ENCODE measurements around the gene DOCK1.

DOCK1 gene

GRCh38 chr10:127426746-127427145, 521.5 kb downstream of the DOCK1 start:
- H4K5ac ChIP-seq (ENCODE audit: low read length) = no peak overlapping the region
- no peak overlapping the region for H3K4ac ChIP-seq (ENCODE audit: low read depth, low read length)
- H2BK5ac ChIP-seq (ENCODE audit: low read length) = no peak overlapping the region
- WGBS (ENCODE audit: extremely low coverage, insufficient coverage, low lambda C conversion rate) = no CpG with 5 or more reads among the region's 4 CpGs
- no peak overlapping the region for H3K4me3 ChIP-seq (ENCODE audit: low read length)
- H3K4me1 ChIP-seq (ENCODE audit: control insufficient read depth, low read depth, low read length) = no peaks in the 10 kb centered on the region
- no peak overlapping the region for H4K8ac ChIP-seq (ENCODE audit: low read depth, low read length)
- no peak overlapping the region for H3K27ac ChIP-seq (ENCODE audit: low read depth, low read length)
- H3K18ac ChIP-seq (ENCODE audit: low read length) = no peak overlapping the region
- no peak overlapping the region for H2BK120ac ChIP-seq (ENCODE audit: low read depth, low read length)
- H3K56ac ChIP-seq (ENCODE audit: low read length) = no peak overlapping the region
- no peak overlapping the region for H2AK5ac ChIP-seq (ENCODE audit: low read length)
- H3K23ac ChIP-seq (ENCODE audit: low read length) = no peak overlapping the region
- no peak overlapping the region for H3K4me2 ChIP-seq (ENCODE audit: low read length)
- no peaks in the 10 kb centered on the region for H3K27me3 ChIP-seq (ENCODE audit: insufficient read depth, low read length, poor library complexity)
- H3K36me3 ChIP-seq (ENCODE audit: control insufficient read depth, insufficient read depth, low read length) = no peaks in the 10 kb centered on the region
- H3K9ac ChIP-seq (ENCODE audit: low read length) = no peak overlapping the region
- no peaks in the 10 kb centered on the region for H3K79me2 ChIP-seq (ENCODE audit: control insufficient read depth, insufficient read depth, low read length)
- H3K79me1 ChIP-seq (ENCODE audit: low read length) = no peaks in the 10 kb centered on the region
- H2BK15ac ChIP-seq (replicated peaks; ENCODE audit: low read depth) = no peak overlapping the region
- DNase-seq = no peak

GRCh38 chr10:127427926-127428325, 522.7 kb downstream of the DOCK1 start:
- Histone ChIP-seq H3K4me2 (ENCODE audit: low read length) (no peak overlapping the region), H3K4ac (ENCODE audit: low read depth, low read length) (no peak overlapping the region), H3K27ac (ENCODE audit: low read depth, low read length) (no peak overlapping the region), H4K8ac (ENCODE audit: low read depth, low read length) (no peak overlapping the region), H3K36me3 (ENCODE audit: control insufficient read depth, insufficient read depth, low read length) (no peaks in the 10 kb centered on the region), H3K4me1 (ENCODE audit: control insufficient read depth, low read depth, low read length) (no peaks in the 10 kb centered on the region), H3K27me3 (ENCODE audit: insufficient read depth, low read length, poor library complexity) (no peaks in the 10 kb centered on the region), H3K79me1 (ENCODE audit: low read length) (no peaks in the 10 kb centered on the region), H4K5ac (ENCODE audit: low read length) (no peak overlapping the region), H2BK5ac (ENCODE audit: low read length) (no peak overlapping the region), H3K4me3 (ENCODE audit: low read length) (no peak overlapping the region), H3K18ac (ENCODE audit: low read length) (no peak overlapping the region), H3K9ac (ENCODE audit: low read length) (no peak overlapping the region), H3K23ac (ENCODE audit: low read length) (no peak overlapping the region), H3K56ac (ENCODE audit: low read length) (no peak overlapping the region), H2BK15ac (replicated peaks; ENCODE audit: low read depth) (no peak overlapping the region), H3K79me2 (ENCODE audit: control insufficient read depth, insufficient read depth, low read length) (no peaks in the 10 kb centered on the region), H2AK5ac (ENCODE audit: low read length) (no peak overlapping the region), H2BK120ac (ENCODE audit: low read depth, low read length) (no peak overlapping the region)
- WGBS (ENCODE audit: extremely low coverage, insufficient coverage, low lambda C conversion rate) = no CpG with 5 or more reads among the region's 6 CpGs
- no peak for DNase-seq

GRCh38 chr10:127428385-127428980, 523.3 kb downstream of the DOCK1 start:
- Histone ChIP-seq H4K5ac (ENCODE audit: low read length) (no peak overlapping the region), H4K8ac (ENCODE audit: low read depth, low read length) (no peak overlapping the region), H3K27ac (ENCODE audit: low read depth, low read length) (no peak overlapping the region), H2BK120ac (ENCODE audit: low read depth, low read length) (no peak overlapping the region), H3K27me3 (ENCODE audit: insufficient read depth, low read length, poor library complexity) (no peaks in the 10 kb centered on the region), H2BK15ac (replicated peaks; ENCODE audit: low read depth) (no peak overlapping the region), H3K36me3 (ENCODE audit: control insufficient read depth, insufficient read depth, low read length) (no peaks in the 10 kb centered on the region), H3K79me2 (ENCODE audit: control insufficient read depth, insufficient read depth, low read length) (no peaks in the 10 kb centered on the region), H2AK5ac (ENCODE audit: low read length) (no peak overlapping the region), H3K4me3 (ENCODE audit: low read length) (no peak overlapping the region), H3K23ac (ENCODE audit: low read length) (no peak overlapping the region), H3K18ac (ENCODE audit: low read length) (no peak overlapping the region), H3K79me1 (ENCODE audit: low read length) (no peaks in the 10 kb centered on the region), H3K56ac (ENCODE audit: low read length) (no peak overlapping the region), H3K4me2 (ENCODE audit: low read length) (no peak overlapping the region), H3K4me1 (ENCODE audit: control insufficient read depth, low read depth, low read length) (no peaks in the 10 kb centered on the region), H2BK5ac (ENCODE audit: low read length) (no peak overlapping the region), H3K4ac (ENCODE audit: low read depth, low read length) (no peak overlapping the region), H3K9ac (ENCODE audit: low read length) (no peak overlapping the region)
- no peak for DNase-seq
- WGBS (ENCODE audit: extremely low coverage, insufficient coverage, low lambda C conversion rate) = no CpG with 5 or more reads among the region's 18 CpGs

GRCh38 chr10:127429601-127430312, 524.5 kb downstream of the DOCK1 start:
- Histone ChIP-seq H3K23ac (ENCODE audit: low read length) (no peak overlapping the region), H2BK5ac (ENCODE audit: low read length) (no peak overlapping the region), H3K4me1 (ENCODE audit: control insufficient read depth, low read depth, low read length) (no peaks in the 10 kb centered on the region), H3K36me3 (ENCODE audit: control insufficient read depth, insufficient read depth, low read length) (no peaks in the 10 kb centered on the region), H3K79me2 (ENCODE audit: control insufficient read depth, insufficient read depth, low read length) (no peaks in the 10 kb centered on the region), H3K4me2 (ENCODE audit: low read length) (no peak overlapping the region), H3K79me1 (ENCODE audit: low read length) (no peaks in the 10 kb centered on the region), H2AK5ac (ENCODE audit: low read length) (no peak overlapping the region), H4K5ac (ENCODE audit: low read length) (no peak overlapping the region), H3K9ac (ENCODE audit: low read length) (no peak overlapping the region), H3K4me3 (ENCODE audit: low read length) (no peak overlapping the region), H4K8ac (ENCODE audit: low read depth, low read length) (no peak overlapping the region), H3K27me3 (ENCODE audit: insufficient read depth, low read length, poor library complexity) (no peaks in the 10 kb centered on the region), H2BK120ac (ENCODE audit: low read depth, low read length) (no peak overlapping the region), H3K56ac (ENCODE audit: low read length) (no peak overlapping the region), H3K27ac (ENCODE audit: low read depth, low read length) (no peak overlapping the region), H2BK15ac (replicated peaks; ENCODE audit: low read depth) (no peak overlapping the region), H3K4ac (ENCODE audit: low read depth, low read length) (no peak overlapping the region), H3K18ac (ENCODE audit: low read length) (no peak overlapping the region)
- no peak for DNase-seq
- no CpG with 5 or more reads among the region's 19 CpGs for WGBS (ENCODE audit: extremely low coverage, insufficient coverage, low lambda C conversion rate)

- Histone ChIP-seq H2BK5ac (ENCODE audit: low read length) (no peak overlapping the region), H3K79me2 (ENCODE audit: control insufficient read depth, insufficient read depth, low read length) (no peaks in the 10 kb centered on the region), H3K23ac (ENCODE audit: low read length) (no peak overlapping the region), H3K4me1 (ENCODE audit: control insufficient read depth, low read depth, low read length) (no peaks in the 10 kb centered on the region), H3K4me3 (ENCODE audit: low read length) (no peak overlapping the region), H3K9ac (ENCODE audit: low read length) (no peak overlapping the region), H2BK120ac (ENCODE audit: low read depth, low read length) (no peak overlapping the region), H3K27me3 (ENCODE audit: insufficient read depth, low read length, poor library complexity) (no peaks in the 10 kb centered on the region), H4K8ac (ENCODE audit: low read depth, low read length) (no peak overlapping the region), H3K79me1 (ENCODE audit: low read length) (no peaks in the 10 kb centered on the region), H3K4me2 (ENCODE audit: low read length) (no peak overlapping the region), H3K27ac (ENCODE audit: low read depth, low read length) (no peak overlapping the region), H3K18ac (ENCODE audit: low read length) (no peak overlapping the region), H3K56ac (ENCODE audit: low read length) (no peak overlapping the region), H3K4ac (ENCODE audit: low read depth, low read length) (no peak overlapping the region), H3K36me3 (ENCODE audit: control insufficient read depth, insufficient read depth, low read length) (no peaks in the 10 kb centered on the region), H2BK15ac (replicated peaks; ENCODE audit: low read depth) (no peak overlapping the region), H2AK5ac (ENCODE audit: low read length) (no peak overlapping the region), H4K5ac (ENCODE audit: low read length) (no peak overlapping the region)
- no CpG with 5 or more reads among the region's 8 CpGs for WGBS (ENCODE audit: extremely low coverage, insufficient coverage, low lambda C conversion rate)
- DNase-seq = no peak
Observed at GRCh38 chr10:127431525-127431924, 526.3 kb downstream of the DOCK1 start.

GRCh38 chr10:127434006-127434405, 528.8 kb downstream of the DOCK1 start:
- no peak overlapping the region for H3K27ac ChIP-seq (ENCODE audit: low read depth, low read length)
- no peak overlapping the region for H3K23ac ChIP-seq (ENCODE audit: low read length)
- WGBS (ENCODE audit: extremely low coverage, insufficient coverage, low lambda C conversion rate) = no CpG with 5 or more reads among the region's 2 CpGs
- H4K8ac ChIP-seq (ENCODE audit: low read depth, low read length) = no peak overlapping the region
- no peak overlapping the region for H2BK5ac ChIP-seq (ENCODE audit: low read length)
- H3K27me3 ChIP-seq (ENCODE audit: insufficient read depth, low read length, poor library complexity) = no peaks in the 10 kb centered on the region
- no peak overlapping the region for H3K18ac ChIP-seq (ENCODE audit: low read length)
- no peak overlapping the region for H2BK120ac ChIP-seq (ENCODE audit: low read depth, low read length)
- H3K36me3 ChIP-seq (ENCODE audit: control insufficient read depth, insufficient read depth, low read length) = no peaks in the 10 kb centered on the region
- H3K56ac ChIP-seq (ENCODE audit: low read length) = no peak overlapping the region
- no peak overlapping the region for H4K5ac ChIP-seq (ENCODE audit: low read length)
- H3K4me3 ChIP-seq (ENCODE audit: low read length) = no peak overlapping the region
- no peaks in the 10 kb centered on the region for H3K4me1 ChIP-seq (ENCODE audit: control insufficient read depth, low read depth, low read length)
- no peaks in the 10 kb centered on the region for H3K79me1 ChIP-seq (ENCODE audit: low read length)
- no peaks in the 10 kb centered on the region for H3K79me2 ChIP-seq (ENCODE audit: control insufficient read depth, insufficient read depth, low read length)
- no peak overlapping the region for H3K9ac ChIP-seq (ENCODE audit: low read length)
- no peak for DNase-seq
- no peak overlapping the region for H2BK15ac ChIP-seq (replicated peaks; ENCODE audit: low read depth)
- H3K4me2 ChIP-seq (ENCODE audit: low read length) = no peak overlapping the region
- H2AK5ac ChIP-seq (ENCODE audit: low read length) = no peak overlapping the region
- no peak overlapping the region for H3K4ac ChIP-seq (ENCODE audit: low read depth, low read length)

Measured in mesendoderm (in vitro differentiated cells).